Activated naive CD8-positive, alpha-beta T cell treated with anti-CD3 and anti-CD28 coated beads, Interleukin-2, amount 50 U/mL, for 24 hours (primary cell): ENCODE results near the gene FRMD4B.
A peak's percentile ranks its signal among the peaks of the same experiment; 100 is the strongest.
"Not testable (repeated sequence)": the region's sequence is repeated elsewhere in the genome, so short reads cannot be mapped to it uniquely, and the experiment has no call there.

Experiments used
- ATAC-seq: fragments of 150-1000 bp; cut with Tn5 transposase; one replicate; pipeline ENCODE4 v1.10.0; 2021
- DNase-seq: peaks from one replicate; pipeline ENCODE4 v3.0.0; 2021
- H3K27ac Mint-ChIP-seq: one replicate; pipeline ENCODE4 v1.8.0; 2021; ENCODE audit warnings: mild to moderate bottlenecking, mixed read lengths
- H3K27me3 Mint-ChIP-seq: one replicate; pipeline ENCODE4 v1.8.0; 2021; ENCODE audit warnings: mixed read lengths
- H3K36me3 Mint-ChIP-seq: one replicate; pipeline ENCODE4 v1.8.0; 2021; ENCODE audit warnings: low read depth, mixed read lengths
- H3K4me1 Mint-ChIP-seq: one replicate; pipeline ENCODE4 v1.8.0; 2021; ENCODE audit warnings: mixed read lengths
- H3K4me3 Mint-ChIP-seq: one replicate; pipeline ENCODE4 v1.8.0; 2021; ENCODE audit warnings: mild to moderate bottlenecking, moderate library complexity, mixed read lengths
- H3K9me3 Mint-ChIP-seq: one replicate; pipeline ENCODE4 v1.8.0; 2021; ENCODE audit warnings: mixed read lengths

FRMD4B gene

DNA sequence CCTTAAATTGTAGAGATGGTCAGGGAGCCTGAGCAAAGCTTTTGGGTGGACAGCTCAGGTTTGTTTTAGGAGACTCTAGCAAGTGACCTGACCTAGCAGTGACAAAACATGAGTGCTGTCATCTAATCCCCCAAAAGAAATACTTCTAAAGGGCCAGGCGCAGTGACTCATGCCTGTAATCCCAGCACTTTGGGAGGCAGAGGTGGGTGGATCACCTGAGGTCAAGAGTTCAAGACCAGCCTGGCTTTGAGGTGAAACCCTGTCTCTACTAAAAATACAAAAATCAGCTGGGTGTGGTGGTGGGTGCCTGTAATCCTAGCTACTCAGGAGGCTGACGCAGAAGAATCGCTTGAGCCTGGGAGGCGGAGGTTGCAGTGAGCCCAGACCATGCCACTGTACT lies 150.7 kb downstream of the FRMD4B start:
- peaks cover 15% of the 10 kb centered on the region for H3K4me1 Mint-ChIP-seq
- H3K36me3 Mint-ChIP-seq, DNase-seq, H3K4me3 Mint-ChIP-seq, H3K27me3 Mint-ChIP-seq, H3K27ac Mint-ChIP-seq, ATAC-seq, H3K9me3 Mint-ChIP-seq: not testable (repeated sequence)

DNA sequence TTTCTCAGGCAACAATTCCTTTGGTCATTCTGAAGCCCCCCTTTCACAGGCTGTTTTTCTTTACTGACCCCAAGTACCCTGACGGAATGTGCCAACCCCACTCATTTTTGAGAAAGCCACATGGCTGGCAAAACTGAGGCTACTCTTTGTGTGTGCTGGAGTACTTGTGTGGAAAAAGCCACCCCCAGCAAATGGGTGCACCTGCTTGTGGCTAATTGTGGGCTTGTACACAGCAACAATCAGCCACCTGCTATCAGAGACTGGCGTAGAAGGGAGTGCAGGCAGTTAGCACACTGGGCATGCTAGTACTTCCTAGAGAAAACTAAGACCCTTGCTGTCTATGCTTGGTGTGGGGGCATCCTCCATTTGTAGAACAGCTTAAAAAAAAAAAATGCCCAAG lies 153.4 kb downstream of the FRMD4B start:
- H3K4me3 Mint-ChIP-seq: no peak overlapping the region
- no peak overlapping the region for H3K27ac Mint-ChIP-seq
- no peak for ATAC-seq
- no peaks in the 10 kb centered on the region for H3K27me3 Mint-ChIP-seq
- no peaks in the 10 kb centered on the region for H3K36me3 Mint-ChIP-seq
- no peak for DNase-seq
- peaks cover 15% of the 10 kb centered on the region for H3K4me1 Mint-ChIP-seq
- no peaks in the 10 kb centered on the region for H3K9me3 Mint-ChIP-seq

DNA sequence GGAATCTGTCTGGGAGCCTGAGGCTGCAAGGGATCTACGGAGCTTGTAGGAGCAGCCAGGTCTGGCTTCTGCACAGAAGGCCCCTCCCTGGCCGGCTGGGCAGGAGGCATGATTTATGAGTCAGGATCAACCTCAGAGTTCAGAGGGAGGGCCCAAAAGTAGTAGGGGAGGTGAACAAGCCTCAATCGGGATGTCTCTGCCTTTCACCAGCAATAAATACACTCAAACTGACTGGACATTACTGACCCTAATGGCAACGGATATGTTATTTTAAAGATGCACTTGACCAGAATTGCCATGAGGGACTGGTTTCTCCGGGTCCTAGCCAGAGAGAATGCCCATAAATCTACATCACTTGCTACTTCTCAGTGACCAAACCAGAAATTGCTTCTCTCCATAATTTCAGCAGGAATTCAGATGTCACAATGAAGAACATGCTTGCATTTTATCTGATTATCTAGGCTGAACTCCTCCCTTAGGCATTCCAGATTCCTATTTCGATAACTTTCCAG lies 153.9 kb downstream of the FRMD4B start:
- ATAC-seq (no peak), DNase-seq (no peak)
- Mint-ChIP-seq H3K4me1 (peaks cover 15% of the 10 kb centered on the region), H3K9me3 (no peaks in the 10 kb centered on the region), H3K27ac (no peak overlapping the region), H3K27me3 (no peaks in the 10 kb centered on the region), H3K4me3 (no peak overlapping the region), H3K36me3 (no peaks in the 10 kb centered on the region)

DNA sequence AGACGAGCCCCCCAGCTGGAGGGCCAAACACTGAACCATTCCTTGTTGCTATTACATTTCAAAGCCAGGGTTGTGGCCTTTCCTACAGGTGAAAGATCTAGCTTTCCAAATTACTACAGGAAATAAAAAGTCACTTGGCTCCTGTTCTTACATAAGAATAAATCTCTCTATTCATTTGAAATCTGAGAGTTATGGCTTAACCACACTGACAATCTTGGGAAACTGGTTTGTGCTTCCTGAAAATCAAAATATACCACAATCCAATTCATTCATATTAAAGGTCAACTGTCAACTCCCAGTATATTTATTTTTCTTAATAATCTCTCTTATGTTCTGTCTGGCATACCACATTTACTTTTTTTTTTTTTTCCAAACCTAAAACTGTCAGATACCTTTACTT lies 159.8 kb downstream of the FRMD4B start:
- Mint-ChIP-seq H3K27me3 (no peaks in the 10 kb centered on the region), H3K4me3 (no peak overlapping the region)

DNA sequence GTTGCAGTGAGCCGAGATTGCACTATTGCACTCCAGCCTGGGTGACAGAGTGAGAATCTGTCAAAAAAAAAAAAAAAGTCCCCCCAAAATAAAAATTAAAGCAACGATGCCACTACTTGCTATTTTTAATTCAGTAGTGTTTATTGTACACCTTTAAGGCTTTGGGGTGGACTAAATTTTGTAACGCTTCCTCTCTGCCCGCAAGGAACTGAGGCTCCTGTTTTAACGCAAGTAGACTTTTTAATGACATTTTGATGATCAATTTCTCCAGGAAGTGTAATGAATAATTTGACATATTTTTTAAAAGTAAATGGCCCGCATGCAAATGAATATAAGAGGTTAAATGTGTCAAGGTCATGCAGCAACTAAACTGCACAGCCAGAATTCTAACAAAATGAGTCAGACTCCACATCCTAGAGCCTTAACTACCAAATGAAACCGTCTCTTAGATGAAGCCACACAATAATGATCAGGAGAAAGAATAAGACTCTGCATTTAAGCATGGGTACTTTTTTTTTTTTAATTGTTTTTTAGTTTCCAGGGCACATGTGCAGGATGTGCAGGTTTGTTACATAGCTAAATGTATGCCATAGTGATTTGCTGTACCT lies 166.7 kb downstream of the FRMD4B start:
- Mint-ChIP-seq H3K4me1 (peaks cover 4% of the 10 kb centered on the region), H3K36me3 (peaks cover 4% of the 10 kb centered on the region), H3K27ac (no peak overlapping the region), H3K9me3 (no peaks in the 10 kb centered on the region), H3K27me3 (no peaks in the 10 kb centered on the region), H3K4me3 (no peak overlapping the region)
- ATAC-seq: no peak
- DNase-seq: no peak

More for the DNA sequence above, 159.8 kb downstream of the FRMD4B start:
- no peak for DNase-seq
- no peaks in the 10 kb centered on the region for H3K36me3 Mint-ChIP-seq
- ATAC-seq: no peak
- peaks cover 2% of the 10 kb centered on the region for H3K4me1 Mint-ChIP-seq
- H3K27ac Mint-ChIP-seq: no peak overlapping the region
- no peaks in the 10 kb centered on the region for H3K9me3 Mint-ChIP-seq

DNA sequence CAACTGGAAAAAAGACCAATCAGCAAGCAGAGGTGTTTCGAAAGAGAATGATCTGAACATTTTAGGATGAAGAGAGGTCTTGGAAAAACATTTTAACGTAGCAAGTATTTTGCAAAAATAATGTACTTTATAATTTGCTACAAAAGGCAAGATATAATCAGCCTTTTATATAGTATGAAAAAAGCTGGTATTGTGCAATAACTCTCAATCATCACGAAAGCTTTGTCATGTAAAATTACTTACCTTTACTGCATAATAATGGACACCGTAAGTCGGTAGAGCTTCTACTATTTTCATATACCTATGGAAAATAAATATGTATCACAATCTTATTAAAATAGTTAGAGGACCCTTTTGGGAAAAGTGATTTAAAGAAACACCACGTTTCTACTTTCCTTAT lies 167.8 kb downstream of the FRMD4B start:
- H3K27me3 Mint-ChIP-seq: no peaks in the 10 kb centered on the region
- no peak overlapping the region for H3K27ac Mint-ChIP-seq
- ATAC-seq (no peak), DNase-seq (no peak)
- H3K4me1 Mint-ChIP-seq: peaks cover 13% of the 10 kb centered on the region
- H3K4me3 Mint-ChIP-seq: no peak overlapping the region
- peaks cover 4% of the 10 kb centered on the region for H3K36me3 Mint-ChIP-seq
- no peaks in the 10 kb centered on the region for H3K9me3 Mint-ChIP-seq

DNA sequence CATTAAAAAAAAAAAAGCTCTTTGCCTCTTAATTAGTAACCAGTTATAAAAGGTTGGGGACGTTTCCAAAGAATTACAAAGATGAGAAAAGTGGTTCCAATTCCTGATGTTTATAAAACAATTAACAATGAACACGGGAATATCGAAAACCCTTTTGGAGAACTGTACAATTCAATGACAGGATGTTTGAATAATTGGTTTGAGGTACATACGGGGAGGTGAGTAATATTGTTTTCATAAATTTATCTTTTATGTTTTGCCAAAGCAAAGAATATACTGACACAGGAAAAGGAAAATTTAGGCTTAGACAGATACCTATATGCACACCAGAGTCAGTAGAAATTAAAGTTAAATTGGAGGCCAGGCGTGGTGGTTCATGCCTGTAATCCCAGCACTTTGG lies 168.9 kb downstream of the FRMD4B start:
- Mint-ChIP-seq H3K4me1 (peaks cover 22% of the 10 kb centered on the region), H3K4me3 (no peak overlapping the region), H3K27me3 (no peaks in the 10 kb centered on the region), H3K27ac (no peak overlapping the region), H3K36me3 (peaks cover 4% of the 10 kb centered on the region), H3K9me3 (no peaks in the 10 kb centered on the region)
- DNase-seq (no peak), ATAC-seq (no peak)

DNA sequence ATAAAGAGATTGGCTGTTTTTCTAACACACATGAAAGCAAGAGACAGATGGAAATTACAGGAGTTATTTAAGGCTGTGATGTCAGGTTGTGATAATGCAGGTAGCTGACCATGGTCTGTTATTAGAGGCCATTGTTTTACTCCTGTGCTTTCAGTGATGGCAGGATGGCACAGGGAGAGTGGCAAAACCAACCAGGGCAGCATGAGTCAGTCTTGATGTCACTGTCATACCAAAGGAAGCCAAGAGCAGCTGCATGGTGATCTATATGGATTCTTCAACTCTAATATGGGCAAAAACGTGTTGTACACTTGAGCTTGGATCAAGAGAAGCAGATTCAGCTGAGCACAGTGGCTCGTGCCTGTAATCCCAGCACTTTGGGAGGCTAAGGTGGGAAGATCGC lies 171.6 kb downstream of the FRMD4B start:
- Mint-ChIP-seq H3K36me3 (peaks cover 4% of the 10 kb centered on the region), H3K4me1 (peaks cover 36% of the 10 kb centered on the region), H3K4me3 (no peak overlapping the region), H3K9me3 (no peaks in the 10 kb centered on the region), H3K27ac (no peak overlapping the region), H3K27me3 (peaks cover 2% of the 10 kb centered on the region)
- no peak for DNase-seq
- peak; percentile 53 for ATAC-seq

DNA sequence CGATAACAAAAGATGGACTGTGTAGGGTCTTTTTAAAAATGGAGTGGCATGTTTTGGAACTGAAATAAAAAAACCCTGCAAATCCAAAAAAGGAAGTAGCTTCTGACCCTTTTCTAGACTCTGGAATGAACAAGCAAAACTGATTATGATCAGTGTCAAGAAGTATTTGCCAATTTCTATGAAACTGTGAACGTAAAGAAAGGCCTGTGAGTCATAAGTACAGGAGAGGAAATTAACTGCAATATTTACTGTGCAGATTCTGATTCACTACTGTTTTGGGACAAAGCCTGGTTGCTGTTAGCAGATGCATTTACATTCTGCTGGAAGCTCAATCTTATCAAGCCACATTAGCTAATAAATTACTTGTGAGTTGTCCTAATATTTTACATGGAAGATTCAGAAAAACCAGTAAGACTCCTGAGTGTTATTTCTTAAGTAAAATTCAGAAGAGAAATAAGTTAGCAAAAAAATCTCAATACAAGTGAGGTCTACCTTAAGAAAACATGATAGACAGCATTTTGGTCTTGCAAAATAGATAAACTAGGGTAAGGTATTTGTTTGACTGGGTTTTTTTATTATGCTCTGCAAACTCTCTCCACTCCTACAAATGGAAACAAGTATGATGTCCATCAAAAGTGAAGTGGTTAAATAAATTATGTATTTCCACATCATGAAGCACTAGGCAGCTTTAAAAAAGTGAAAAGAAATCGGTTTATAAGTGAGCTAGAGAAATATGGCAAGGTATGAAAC lies 173.3 kb downstream of the FRMD4B start:
- peak overlapping the region; percentile 65 for H3K27ac Mint-ChIP-seq
- peaks cover 3% of the 10 kb centered on the region for H3K36me3 Mint-ChIP-seq
- H3K27me3 Mint-ChIP-seq: peaks cover 2% of the 10 kb centered on the region
- DNase-seq: no peak
- peak; percentile 88 for ATAC-seq
- no peaks in the 10 kb centered on the region for H3K9me3 Mint-ChIP-seq
- H3K4me3 Mint-ChIP-seq: peak overlapping the region; percentile 37
- peaks cover 43% of the 10 kb centered on the region for H3K4me1 Mint-ChIP-seq

DNA sequence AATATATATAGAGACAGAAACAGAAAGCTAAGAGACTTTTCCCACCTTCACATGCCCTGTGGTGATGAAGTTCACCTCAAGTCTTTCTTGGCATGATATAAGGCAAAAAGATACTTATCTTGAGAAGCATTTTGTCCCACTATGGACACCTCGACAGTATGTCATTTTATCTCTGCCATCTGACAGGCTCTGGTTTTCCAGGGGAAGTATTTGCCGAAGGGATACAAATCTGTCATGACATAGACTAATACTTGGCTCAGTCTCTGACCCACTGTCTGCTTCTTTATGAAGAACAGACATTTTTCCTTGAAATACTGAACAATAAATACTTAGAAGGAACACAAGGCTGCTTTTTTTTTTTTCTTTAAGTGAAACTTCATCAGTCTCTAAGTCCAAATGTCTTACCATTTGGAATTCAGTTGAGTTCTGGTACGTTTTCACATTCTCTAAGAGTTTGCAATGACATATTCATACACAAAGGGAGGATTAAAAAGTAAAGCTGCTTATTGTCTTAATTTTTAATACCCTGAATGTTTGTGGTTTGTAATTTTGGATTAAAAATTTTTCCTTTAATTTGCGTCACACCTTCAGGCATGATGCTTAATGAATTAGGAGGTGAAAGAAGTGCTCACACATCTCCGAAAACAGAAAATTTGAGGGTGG lies 175.7 kb downstream of the FRMD4B start:
- no peak overlapping the region for H3K27ac Mint-ChIP-seq
- peaks cover 62% of the 10 kb centered on the region for H3K4me1 Mint-ChIP-seq
- H3K27me3 Mint-ChIP-seq: peaks cover 2% of the 10 kb centered on the region
- no peaks in the 10 kb centered on the region for H3K9me3 Mint-ChIP-seq
- no peak for ATAC-seq
- no peak overlapping the region for H3K4me3 Mint-ChIP-seq
- DNase-seq: no peak
- H3K36me3 Mint-ChIP-seq: peaks cover 2% of the 10 kb centered on the region

DNA sequence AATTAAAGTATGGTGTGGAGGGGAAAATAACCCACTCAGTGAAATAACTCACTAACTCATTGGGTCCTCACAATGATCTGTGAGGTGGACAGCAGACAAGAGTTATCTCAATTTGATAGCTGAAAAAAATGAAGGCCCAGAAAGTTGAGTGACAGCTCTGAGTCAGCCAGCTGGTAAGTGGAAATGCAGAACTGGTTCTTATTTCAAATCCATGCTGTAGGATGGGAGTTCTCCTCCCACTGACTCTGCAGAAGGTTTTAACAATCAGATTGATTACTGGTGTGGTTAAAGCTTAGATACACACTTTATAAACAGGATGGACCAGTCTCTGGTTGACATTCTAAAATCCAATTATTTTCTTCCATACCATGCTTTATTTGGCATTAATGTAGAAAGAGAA lies 176.5 kb downstream of the FRMD4B start:
- ATAC-seq (no peak), DNase-seq (no peak)
- Mint-ChIP-seq H3K27me3 (peaks cover 2% of the 10 kb centered on the region), H3K27ac (no peak overlapping the region), H3K9me3 (no peaks in the 10 kb centered on the region), H3K36me3 (peaks cover 2% of the 10 kb centered on the region), H3K4me3 (no peak overlapping the region), H3K4me1 (peaks cover 66% of the 10 kb centered on the region)

DNA sequence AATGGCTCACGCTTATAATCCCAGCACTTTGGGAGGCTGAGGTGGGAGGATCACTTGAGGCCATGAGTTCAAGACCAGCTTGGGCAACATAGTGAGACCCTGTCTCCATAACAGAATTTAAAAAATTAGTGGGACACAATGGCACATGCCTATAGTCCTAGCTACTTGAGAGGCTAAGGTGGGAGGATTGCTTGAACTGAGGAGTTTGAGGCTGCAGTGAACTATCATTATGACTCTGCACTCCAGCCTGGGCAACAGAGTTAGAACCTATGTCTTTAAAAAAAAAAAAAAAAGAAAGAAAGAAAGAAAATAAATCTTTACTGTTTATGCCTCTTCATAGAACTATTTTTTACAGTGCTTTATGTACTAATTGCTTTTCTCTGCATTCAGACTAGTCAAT lies 178.9 kb downstream of the FRMD4B start:
- H3K9me3 Mint-ChIP-seq: no peaks in the 10 kb centered on the region
- peaks cover 4% of the 10 kb centered on the region for H3K27me3 Mint-ChIP-seq
- no peak for ATAC-seq
- no peak overlapping the region for H3K4me3 Mint-ChIP-seq
- peaks cover 2% of the 10 kb centered on the region for H3K36me3 Mint-ChIP-seq
- DNase-seq: no peak
- no peak overlapping the region for H3K27ac Mint-ChIP-seq
- peaks cover 65% of the 10 kb centered on the region for H3K4me1 Mint-ChIP-seq

DNA sequence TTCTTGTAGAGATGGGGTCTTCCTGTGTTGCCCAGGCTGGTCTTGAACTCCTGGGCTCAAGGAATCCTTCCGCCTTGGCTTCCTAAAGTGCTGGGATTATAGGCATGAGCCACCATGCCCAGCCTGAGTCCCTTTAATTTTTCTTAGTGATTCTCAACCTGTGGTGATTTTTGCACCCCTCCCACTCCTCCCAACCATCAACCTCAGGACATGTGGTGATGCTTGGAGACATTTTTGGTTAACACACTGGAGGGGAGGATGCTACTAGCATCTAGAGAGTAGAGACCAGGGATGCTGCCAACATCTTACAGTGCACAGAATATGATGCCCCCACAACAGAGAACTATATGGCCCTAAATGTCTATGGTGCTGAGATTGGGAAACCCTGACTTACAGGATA lies 180.5 kb downstream of the FRMD4B start:
- DNase-seq (no peak), ATAC-seq (no peak)
- H3K4me1 Mint-ChIP-seq: peaks cover 62% of the 10 kb centered on the region
- no peaks in the 10 kb centered on the region for H3K9me3 Mint-ChIP-seq
- peaks cover 4% of the 10 kb centered on the region for H3K27me3 Mint-ChIP-seq
- H3K36me3 Mint-ChIP-seq: peaks cover 2% of the 10 kb centered on the region
- H3K27ac Mint-ChIP-seq: peak overlapping the region; percentile 40
- H3K4me3 Mint-ChIP-seq: no peak overlapping the region

DNA sequence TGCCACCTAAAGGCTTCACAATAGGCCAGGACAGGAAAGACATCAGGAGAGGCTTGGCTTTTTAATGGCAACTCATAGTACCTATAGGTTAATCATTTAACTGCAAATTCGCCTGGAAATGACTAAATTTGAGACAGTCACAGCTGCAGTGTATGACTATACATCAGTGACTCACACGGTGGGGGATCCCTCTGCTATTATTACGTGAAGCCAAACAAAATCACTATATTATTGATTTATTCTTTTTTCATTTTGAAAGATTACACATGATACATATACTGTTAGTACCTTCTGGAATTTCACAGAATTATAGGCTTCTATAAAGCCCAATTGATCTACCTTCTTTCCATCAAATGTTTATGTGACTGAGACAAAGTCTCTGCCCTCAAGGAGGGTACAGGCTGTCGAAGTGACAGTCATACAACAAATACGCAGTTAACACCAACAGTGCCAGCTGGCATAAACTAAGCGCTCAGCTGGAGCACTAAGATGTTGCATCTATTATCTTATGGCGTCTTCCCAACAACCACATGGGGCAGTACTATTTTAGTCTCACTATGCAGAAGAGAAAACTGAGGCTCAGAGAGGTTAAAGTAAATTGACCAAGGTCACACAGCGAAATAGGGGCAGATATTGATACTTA lies 181.5 kb downstream of the FRMD4B start:
- H3K4me1 Mint-ChIP-seq: peaks cover 68% of the 10 kb centered on the region
- ATAC-seq: peak; percentile 87

More for the DNA sequence above, 181.5 kb downstream of the FRMD4B start:
- H3K9me3 Mint-ChIP-seq: no peaks in the 10 kb centered on the region
- H3K27me3 Mint-ChIP-seq: peaks cover 1% of the 10 kb centered on the region
- H3K36me3 Mint-ChIP-seq: peaks cover 2% of the 10 kb centered on the region
- H3K27ac Mint-ChIP-seq: peak overlapping the region; percentile 91
- no peak for DNase-seq
- H3K4me3 Mint-ChIP-seq: peak overlapping the region; percentile 47
